SK-N-SH (cell line): ENCODE measurements around the gene PNCK.

Experiments
- MAX ChIP-seq: IDR thresholded peaks from 2 replicates; pipeline ENCODE4 v1.4.0; 2012; ENCODE audit warnings: low read depth
- RAD21 ChIP-seq: IDR thresholded peaks from 2 replicates; pipeline ENCODE4 v1.6.1; 2012; ENCODE audit warnings: mild to moderate bottlenecking, low read length
- REST ChIP-seq: IDR thresholded peaks from 2 replicates; pipeline ENCODE4 v1.6.1; 2012; ENCODE audit warnings: mild to moderate bottlenecking, low read depth, low read length, moderate library complexity

- TF ChIP-seq MAX (no peak), REST (no peak), RAD21 (no peak)
These were observed 30.5 kb upstream of the PNCK start for GRCh38 chrX:153704021-153704526.
